Smooth muscle cell (in vitro differentiated cells): ENCODE measurements around the gene ADGB. TPM values are rescaled to one million over a fixed set of nuclear protein-coding genes. Genes with fewer than 3 reads are reported as not detected.
A peak's percentile ranks its signal among the peaks of the same experiment; 100 is the strongest.

Experiments
- DNase-seq: peaks from one replicate; lab custom pipeline; 2025; ENCODE audit not compliant: unreplicated experiment; lab: John Stamatoyannopoulos, UW
- H2AFZ ChIP-seq: fragments of 200-600 bp; sonication (generic); 2 replicates; pipeline ENCODE4 v1.6.0; 2016; ENCODE audit warnings: antibody characterized with exemption, low read depth, mild to moderate bottlenecking
- H3F3A ChIP-seq: fragments of 200-600 bp; sonication (generic); 2 replicates; pipeline ENCODE4 v1.6.0; 2017; ENCODE audit warnings: antibody characterized with exemption, low read depth
- H3K27ac ChIP-seq: fragments of 200-600 bp; sonication (generic); 2 replicates; pipeline ENCODE4 v1.5.1; 2016; ENCODE audit warnings: low read depth, mild to moderate bottlenecking
- H3K27me3 ChIP-seq: fragments of 200-600 bp; sonication (generic); 2 replicates; pipeline ENCODE4 v1.6.1; 2016; ENCODE audit warnings: low read depth, mild to moderate bottlenecking
- H3K36me3 ChIP-seq: fragments of 200-600 bp; sonication (generic); 2 replicates; pipeline ENCODE4 v1.5.1; 2016; ENCODE audit warnings: low read depth
- H3K4me1 ChIP-seq: fragments of 200-600 bp; sonication (generic); 2 replicates; pipeline ENCODE4 v1.5.1; 2016; ENCODE audit warnings: low read depth
- H3K4me2 ChIP-seq: fragments of 200-600 bp; sonication (generic); 2 replicates; pipeline ENCODE4 v1.6.0; 2016; ENCODE audit warnings: mild to moderate bottlenecking
- H3K4me3 ChIP-seq: fragments of 200-600 bp; sonication (generic); 2 replicates; pipeline ENCODE4 v1.5.1; 2016; ENCODE audit warnings: mild to moderate bottlenecking
- H3K79me2 ChIP-seq: fragments of 200-600 bp; sonication (generic); 2 replicates; pipeline ENCODE4 v1.6.0; 2016; ENCODE audit warnings: low read depth, mild to moderate bottlenecking
- H3K9ac ChIP-seq: fragments of 200-600 bp; sonication (generic); 2 replicates; pipeline ENCODE4 v1.6.0; 2016; ENCODE audit warnings: low read depth
- H3K9me3 ChIP-seq: fragments of 200-600 bp; sonication (generic); replicated peaks from 2 replicates; pipeline ENCODE4 v1.5.1; 2016; ENCODE audit warnings: low read depth
- H4K20me1 ChIP-seq: fragments of 200-600 bp; sonication (generic); 2 replicates; pipeline ENCODE4 v1.6.0; 2016; ENCODE audit warnings: low read depth
- CTCF ChIP-seq: fragments of 200-600 bp; sonication (generic); IDR thresholded peaks from 2 replicates; pipeline ENCODE4 v1.5.1; 2017; ENCODE audit warnings: borderline replicate concordance, mild to moderate bottlenecking, antibody characterized with exemption; ENCODE audit not compliant: insufficient read depth, poor library complexity, severe bottlenecking
- WGBS: methylation state at CpG from one replicate; pipeline ENCODE4 v1.1.7; 2016; ENCODE audit warnings: low lambda C conversion rate; 5-methylcytosine and 5-hydroxymethylcytosine counted together
- polyA plus RNA-seq: library from polyadenylated mRNA; unstranded; fragments of >200 nt; fragmentation: Nextera tagmentation; extraction: Ambion mirVana; gene quantifications from 2 replicates; pipeline ENCODE4 v1.2.1, GENCODE V29; 2016
- total RNA-seq: library from RNA; depleted of rRNA; stranded (reverse); fragments of >200 nt; gene quantifications from 2 replicates; pipeline ENCODE4 v1.2.3, GENCODE V29; 2014

Gene ADGB
- total and polyA plus RNA-seq, 2 experiments from 2014 or later: 1.1 to 3.1 TPM

GRCh38 chr6:146840216-146840615, 241.4 kb downstream of the ADGB start:
- TF ChIP-seq CTCF: no peak
- WGBS: 43% methylated on average over 1 of the region's 1 CpG

GRCh38 chr6:146840641-146841040, 241.9 kb downstream of the ADGB start:
- 95% methylated on average over 3 of the region's 3 CpGs for WGBS
- Histone ChIP-seq H3K27ac (no peak overlapping the region), H4K20me1 (no peaks in the 10 kb centered on the region)

More at GRCh38 chr6:146840216-146840615, 241.4 kb downstream of the ADGB start:
- Histone ChIP-seq H3K4me2 (no peak overlapping the region), H3K4me3 (no peak overlapping the region), H3K4me1 (no peaks in the 10 kb centered on the region), H2AFZ (no peak overlapping the region), H3K27me3 (no peaks in the 10 kb centered on the region), H3K9me3 (no peaks in the 10 kb centered on the region), H3K9ac (no peak overlapping the region), H3K36me3 (no peaks in the 10 kb centered on the region), H3K27ac (no peak overlapping the region), H4K20me1 (no peaks in the 10 kb centered on the region), H3F3A (no peaks in the 10 kb centered on the region), H3K79me2 (no peaks in the 10 kb centered on the region)
- DNase-seq: no peak

GRCh38 chr6:146847426-146847825, 248.7 kb downstream of the ADGB start:
- no peak overlapping the region for H3K9ac ChIP-seq
- H3K4me1 ChIP-seq: no peaks in the 10 kb centered on the region
- H3K9me3 ChIP-seq: no peaks in the 10 kb centered on the region
- no peaks in the 10 kb centered on the region for H4K20me1 ChIP-seq
- no peak overlapping the region for H3K4me3 ChIP-seq
- no peaks in the 10 kb centered on the region for H3K27me3 ChIP-seq
- peaks cover 5% of the 10 kb centered on the region for H3F3A ChIP-seq
- no peak for TF ChIP-seq CTCF
- no peak for DNase-seq
- H3K79me2 ChIP-seq: no peaks in the 10 kb centered on the region
- no peak overlapping the region for H3K27ac ChIP-seq
- peak overlapping the region; percentile 3 for H2AFZ ChIP-seq
- H3K4me2 ChIP-seq: peak overlapping the region; percentile 3
- no peaks in the 10 kb centered on the region for H3K36me3 ChIP-seq
- 21% methylated on average over 1 of the region's 1 CpG for WGBS

More at GRCh38 chr6:146840641-146841040, 241.9 kb downstream of the ADGB start:
- Histone ChIP-seq H3K79me2 (no peaks in the 10 kb centered on the region), H3K36me3 (no peaks in the 10 kb centered on the region), H2AFZ (no peak overlapping the region), H3K9ac (no peak overlapping the region), H3K9me3 (no peaks in the 10 kb centered on the region), H3K4me1 (no peaks in the 10 kb centered on the region), H3K4me2 (no peak overlapping the region), H3F3A (no peaks in the 10 kb centered on the region), H3K27me3 (no peaks in the 10 kb centered on the region), H3K4me3 (no peak overlapping the region)
- no peak for TF ChIP-seq CTCF
- no peak for DNase-seq

GRCh38 chr6:146850238-146850896, 251.6 kb downstream of the ADGB start:
- Histone ChIP-seq H3K4me3 (no peak overlapping the region), H3K27ac (peak overlapping the region; percentile 21), H3K27me3 (no peaks in the 10 kb centered on the region), H3K36me3 (no peaks in the 10 kb centered on the region), H3K4me2 (peak overlapping the region; percentile 2), H2AFZ (no peak overlapping the region), H3F3A (peaks cover 5% of the 10 kb centered on the region), H3K9ac (no peak overlapping the region), H4K20me1 (no peaks in the 10 kb centered on the region), H3K9me3 (no peaks in the 10 kb centered on the region), H3K79me2 (no peaks in the 10 kb centered on the region), H3K4me1 (no peaks in the 10 kb centered on the region)
- 13% methylated on average over 6 of the region's 6 CpGs for WGBS
- DNase-seq: peak; percentile 3
- no peak for TF ChIP-seq CTCF
